GM19467 (cell line): ENCODE results near the gene DPEP2NB.
"Not testable (repeated sequence)": the region's sequence is repeated elsewhere in the genome, so short reads cannot be mapped to it uniquely, and the experiment has no call there.

ENCODE experiments used
- ATAC-seq: cut with Tn5 transposase; IDR thresholded peaks from one replicate; pipeline ENCODE4 v1.9.1; 2021; ENCODE audit warnings: mild to moderate bottlenecking, moderate library complexity; ENCODE audit not compliant: unreplicated experiment

The DPEP2NB gene

DNA sequence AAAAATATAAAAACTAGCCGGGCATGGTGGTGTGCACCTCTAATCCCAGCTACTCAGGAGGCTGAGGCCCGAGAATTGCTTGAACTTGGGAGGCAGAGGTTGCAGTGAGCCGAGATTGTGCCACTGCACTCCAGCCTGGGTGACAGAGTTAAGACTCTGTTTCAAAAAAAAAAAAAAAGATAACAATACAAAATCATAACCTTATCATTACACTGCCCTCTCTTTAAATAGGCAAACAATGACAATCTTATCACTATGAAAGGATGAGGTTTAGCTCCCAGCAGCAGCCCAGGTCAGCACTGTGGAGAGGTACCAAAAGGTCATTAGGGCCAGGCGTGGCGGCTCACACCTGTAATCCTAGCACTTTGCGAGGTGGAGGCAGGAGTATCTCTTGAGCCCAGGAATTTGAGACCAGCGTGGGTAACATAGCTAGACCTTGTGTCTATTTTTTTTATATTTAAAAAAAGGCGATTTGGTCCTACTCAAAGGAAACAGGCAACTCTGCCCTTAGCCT, 3.5 kb upstream of the DPEP2NB start:
- ATAC-seq: no peak

- no peak for ATAC-seq
Observed at GRCh38 chr16:68013440-68013839, 2.3 kb downstream of the DPEP2NB start.

DNA sequence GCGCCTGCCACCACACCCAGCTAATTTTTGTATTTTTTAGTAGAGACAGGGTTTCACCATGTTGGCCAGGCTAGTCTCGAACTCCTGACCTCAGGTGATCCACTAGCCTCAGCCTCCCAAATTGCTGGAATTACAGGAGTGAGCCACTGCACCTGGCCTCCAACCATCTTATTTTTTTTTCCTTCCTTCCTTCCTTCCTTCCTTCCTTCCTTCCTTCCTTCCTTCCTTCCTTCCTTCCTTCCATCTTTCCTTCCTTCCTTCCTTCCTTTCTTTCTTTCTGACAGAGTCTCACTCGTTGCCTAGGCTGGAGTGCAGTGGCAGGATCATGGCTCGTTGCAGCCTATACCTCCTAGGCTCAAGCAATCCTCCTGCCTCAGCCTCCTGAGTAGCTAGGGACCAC, 5.8 kb downstream of the DPEP2NB start:
- not testable (repeated sequence) for ATAC-seq

- ATAC-seq: no peak
Observed at GRCh38 chr16:68009157-68009735, 6.5 kb downstream of the DPEP2NB start.

DNA sequence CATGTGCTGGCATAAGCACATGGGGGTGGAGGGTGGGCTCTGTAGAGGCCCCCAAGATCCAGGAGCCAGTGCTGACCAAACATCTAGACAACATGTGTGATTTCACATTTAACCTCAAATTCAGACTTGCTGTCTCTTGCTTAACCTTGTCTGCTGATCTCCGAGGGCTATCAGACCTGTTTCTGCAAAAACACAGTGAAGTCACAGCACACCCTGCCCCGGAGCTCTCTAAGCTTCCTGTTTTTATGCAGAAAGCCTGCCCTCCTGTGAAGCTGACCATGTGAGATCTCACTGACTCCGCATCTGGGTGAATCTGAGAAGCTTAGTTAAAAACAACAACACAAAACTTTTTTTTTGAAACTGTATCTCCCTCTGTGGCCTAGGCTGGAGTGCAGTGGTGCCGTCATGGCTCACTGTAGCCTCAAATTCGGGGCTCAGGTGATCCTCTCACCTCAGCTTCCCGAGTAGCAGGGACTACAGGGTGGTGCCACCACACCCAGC, 9.9 kb downstream of the DPEP2NB start:
- ATAC-seq: no peak

- no peak for ATAC-seq
Observed at GRCh38 chr16:68005211-68005610, 10.5 kb downstream of the DPEP2NB start.

DNA sequence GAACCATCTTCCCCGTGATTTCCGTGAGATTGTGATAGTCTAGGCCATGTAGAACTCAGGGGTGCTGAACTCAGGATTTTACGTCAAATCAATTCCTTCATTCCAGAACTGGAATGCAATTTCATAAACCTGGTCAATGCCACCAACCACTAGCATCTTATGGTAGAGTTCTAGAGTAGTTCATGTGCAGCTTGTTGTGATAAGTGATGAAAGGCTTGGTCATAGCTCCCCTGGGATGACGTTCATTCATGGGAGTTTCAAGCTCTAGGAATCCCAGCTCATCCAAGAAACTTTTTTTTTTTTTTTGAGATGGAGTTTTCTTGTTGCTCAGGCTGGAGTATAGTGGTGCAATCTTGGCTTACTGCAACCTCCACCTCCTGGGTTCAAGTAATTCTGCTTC, 12.7 kb downstream of the DPEP2NB start:
- ATAC-seq: no peak

DNA sequence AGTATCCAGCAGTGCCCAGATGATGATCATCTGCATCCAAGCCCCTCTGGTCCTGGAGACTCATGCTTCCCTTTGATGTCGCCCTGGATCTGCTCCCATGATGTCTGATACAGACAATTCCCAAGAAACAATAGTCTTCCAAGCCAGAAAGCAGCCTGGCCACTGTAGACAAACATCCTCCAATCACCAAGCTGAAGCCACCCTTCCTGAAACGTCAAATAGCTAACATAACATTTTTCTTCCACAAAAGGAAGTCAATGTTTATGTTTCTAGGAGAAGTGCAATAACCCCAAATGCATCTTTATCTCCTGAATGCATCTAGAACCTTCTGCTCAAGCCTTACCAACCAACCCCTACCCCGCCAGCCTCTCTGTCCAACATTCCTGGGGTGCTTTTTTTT, 15.3 kb downstream of the DPEP2NB start:
- no peak for ATAC-seq

- ATAC-seq: no peak
Observed at GRCh38 chr16:67999985-68000384, 15.7 kb downstream of the DPEP2NB start.

GRCh38 chr16:67998779-67999688, 16.7 kb downstream of the DPEP2NB start, which contains the start of gene DPEP2:
TSS of gene DPEP2 (minus strand) at chr16:67999484. CDS start at chr16:67993212, 6,272 bp downstream.
- ATAC-seq: not testable (repeated sequence)

GRCh38 chr16:67998231-67998778, 17.4 kb downstream of the DPEP2NB start:
- not testable (repeated sequence) for ATAC-seq

DNA sequence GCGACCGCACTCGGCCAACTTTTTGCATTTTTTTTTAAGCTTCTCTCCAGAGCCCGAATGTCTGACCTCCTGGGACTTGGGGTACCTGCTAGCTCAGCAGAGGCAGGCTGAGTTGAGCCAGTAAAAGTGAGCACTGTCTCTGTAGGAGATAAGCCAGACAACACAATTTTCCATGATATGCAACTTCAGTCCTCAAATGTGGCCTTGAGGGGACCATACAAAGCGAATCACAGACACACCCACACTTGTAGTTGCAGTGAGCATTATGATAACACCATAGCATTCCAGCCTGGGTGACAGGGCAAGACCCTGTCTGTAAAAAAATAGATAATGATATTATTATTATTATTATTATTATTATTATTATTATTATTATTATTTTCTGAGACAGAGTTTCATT, 19.0 kb downstream of the DPEP2NB start:
- no peak for ATAC-seq

- no peak for ATAC-seq
Observed at GRCh38 chr16:67995423-67995822, 20.3 kb downstream of the DPEP2NB start.

- not testable (repeated sequence) for ATAC-seq
Observed at GRCh38 chr16:67994040-67994408, 21.7 kb downstream of the DPEP2NB start.

DNA sequence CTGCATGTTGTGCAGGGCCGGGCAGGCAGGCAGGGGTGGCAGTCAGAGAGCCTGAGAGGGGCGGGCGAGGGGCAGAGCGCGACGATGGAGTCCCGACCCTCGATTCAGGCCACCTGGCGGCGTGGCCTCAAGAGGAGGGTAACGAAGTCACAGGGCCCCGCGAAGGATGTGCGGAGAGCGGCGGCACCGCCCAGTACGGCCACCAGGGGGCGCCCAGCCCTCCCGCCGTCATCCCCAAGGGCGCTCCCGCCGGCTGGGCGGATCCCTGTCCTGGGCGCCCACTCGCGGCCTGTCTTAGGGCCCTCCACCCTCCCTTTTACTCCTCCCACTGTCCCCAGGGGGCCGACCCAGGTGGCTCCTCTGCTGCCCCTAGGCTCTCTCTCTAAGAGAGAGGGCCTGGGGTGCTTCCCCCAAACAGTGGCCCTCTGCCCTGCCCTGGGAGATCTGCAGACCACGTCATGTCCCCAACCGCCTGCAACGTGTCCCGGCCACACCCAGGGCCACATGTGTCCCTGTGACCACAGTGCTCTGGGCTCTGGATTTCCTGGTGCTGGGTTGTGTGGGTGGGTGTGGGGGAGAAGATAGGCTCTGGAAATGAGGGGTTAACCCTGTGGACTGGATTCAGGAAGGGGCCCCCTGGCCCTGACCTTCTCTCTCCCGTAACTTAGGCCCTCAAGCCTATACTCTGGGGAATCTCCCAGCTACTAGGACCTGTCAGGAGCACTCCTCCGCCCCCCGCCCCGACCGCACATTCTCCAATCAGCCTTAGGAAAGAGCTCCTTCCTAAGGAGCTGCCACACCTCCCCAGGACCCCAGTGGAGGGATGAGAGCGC, 22.3 kb downstream of the DPEP2NB start:
- ATAC-seq: peak; percentile 72

- ATAC-seq: no peak
Observed at GRCh38 chr16:67992661-67993206, 23.0 kb downstream of the DPEP2NB start.

DNA sequence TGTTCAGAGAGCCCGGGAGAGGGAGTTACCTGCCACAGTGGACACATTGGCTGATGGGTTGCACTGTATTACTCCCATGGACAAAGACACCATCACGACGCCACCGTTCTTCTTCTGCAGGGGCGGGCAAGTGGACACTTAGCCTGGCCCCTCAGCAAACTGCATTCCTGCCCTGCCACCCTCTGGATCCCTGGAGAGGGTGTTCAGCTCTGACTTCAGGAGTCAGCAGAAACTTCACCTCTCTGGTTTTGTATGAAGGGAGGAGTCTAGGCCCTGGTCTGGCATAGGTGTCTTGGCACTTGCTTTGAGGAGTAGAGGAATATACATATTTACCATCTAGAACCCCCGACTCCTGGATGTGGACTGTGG, 25.7 kb downstream of the DPEP2NB start:
- no peak for ATAC-seq

DNA sequence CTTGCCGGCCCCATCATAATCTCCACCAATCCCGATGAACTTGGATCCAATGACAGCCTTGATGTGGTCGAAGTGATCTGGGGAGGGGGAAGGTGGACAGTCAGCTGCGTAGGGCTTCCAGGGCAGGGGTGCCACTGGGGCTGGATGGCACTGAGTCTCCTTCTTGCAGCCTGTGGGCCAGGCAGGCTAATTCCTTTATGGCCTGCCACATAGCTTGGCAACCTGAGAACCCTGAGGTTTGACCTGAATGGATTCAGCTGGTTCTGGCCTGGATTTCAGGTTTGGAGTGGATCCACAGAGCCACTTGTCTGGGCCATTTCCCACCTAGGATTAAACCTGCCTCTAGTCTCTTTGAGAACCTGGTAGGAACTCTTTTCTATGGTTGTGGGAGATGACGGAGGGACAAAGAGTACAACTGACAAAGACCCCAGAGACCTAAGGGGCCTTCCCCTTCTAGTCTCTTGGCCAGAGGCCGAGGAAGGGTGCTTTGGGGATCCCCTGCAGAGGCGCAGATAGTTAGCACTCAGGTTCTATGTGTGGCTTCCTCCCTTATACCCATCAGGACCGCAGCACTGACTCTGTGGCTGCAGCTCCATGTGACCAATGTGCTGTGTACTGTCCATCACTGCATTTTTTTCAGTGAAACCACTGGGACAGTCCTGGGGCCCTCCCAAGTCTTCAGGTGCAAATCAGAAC, 26.2 kb downstream of the DPEP2NB start:
- no peak for ATAC-seq

GRCh38 chr16:67988675-67989074, 27.0 kb downstream of the DPEP2NB start:
- ATAC-seq: no peak
